Type B pancreatic cell (in vitro differentiated cells): ENCODE data around the gene FANCC. TPM values are rescaled to one million over a fixed set of nuclear protein-coding genes. Genes with fewer than 3 reads are reported as not detected.

Experiments
- DNase-seq: peaks from one replicate; pipeline ENCODE4 v3.0.0; 2021; ENCODE audit warnings: mixed read lengths; ENCODE audit not compliant: unreplicated experiment; ENCODE audit errors: extremely low spot score
- H3K27ac Mint-ChIP-seq: 2 replicates; pipeline ENCODE4 v1.8.0; 2021; ENCODE audit warnings: mild to moderate bottlenecking, mixed read lengths
- H3K27me3 Mint-ChIP-seq: 2 replicates; pipeline ENCODE4 v1.8.0; 2021; ENCODE audit warnings: mixed read lengths
- H3K36me3 Mint-ChIP-seq: 2 replicates; pipeline ENCODE4 v1.8.0; 2021; ENCODE audit warnings: mixed read lengths
- H3K4me1 Mint-ChIP-seq: one replicate; pipeline ENCODE4 v1.8.0; 2021; ENCODE audit warnings: mixed read lengths; ENCODE audit not compliant: unreplicated experiment
- H3K4me3 Mint-ChIP-seq: 2 replicates; pipeline ENCODE4 v1.8.0; 2021; ENCODE audit warnings: mild to moderate bottlenecking, mixed read lengths
- H3K9me3 Mint-ChIP-seq: 2 replicates; pipeline ENCODE4 v1.8.0; 2021; ENCODE audit warnings: mixed read lengths
- total RNA-seq: library from RNA; stranded (reverse); gene quantifications from 2 replicates; pipeline ENCODE4 v1.2.1, GENCODE V29; 2021; ENCODE audit warnings: low replicate concordance
- TF ChIP-seq, protein P1 (sequence below): fragments of 200-600 bp; sonication (generic); conservative IDR thresholded peaks from 2 replicates; pipeline ENCODE4 v1.5.0; 2021; ENCODE audit warnings: antibody characterized with exemption, mild to moderate bottlenecking

FANCC gene
- total RNA-seq, 1 donor from 2014 or later: 19.2 TPM

DNA sequence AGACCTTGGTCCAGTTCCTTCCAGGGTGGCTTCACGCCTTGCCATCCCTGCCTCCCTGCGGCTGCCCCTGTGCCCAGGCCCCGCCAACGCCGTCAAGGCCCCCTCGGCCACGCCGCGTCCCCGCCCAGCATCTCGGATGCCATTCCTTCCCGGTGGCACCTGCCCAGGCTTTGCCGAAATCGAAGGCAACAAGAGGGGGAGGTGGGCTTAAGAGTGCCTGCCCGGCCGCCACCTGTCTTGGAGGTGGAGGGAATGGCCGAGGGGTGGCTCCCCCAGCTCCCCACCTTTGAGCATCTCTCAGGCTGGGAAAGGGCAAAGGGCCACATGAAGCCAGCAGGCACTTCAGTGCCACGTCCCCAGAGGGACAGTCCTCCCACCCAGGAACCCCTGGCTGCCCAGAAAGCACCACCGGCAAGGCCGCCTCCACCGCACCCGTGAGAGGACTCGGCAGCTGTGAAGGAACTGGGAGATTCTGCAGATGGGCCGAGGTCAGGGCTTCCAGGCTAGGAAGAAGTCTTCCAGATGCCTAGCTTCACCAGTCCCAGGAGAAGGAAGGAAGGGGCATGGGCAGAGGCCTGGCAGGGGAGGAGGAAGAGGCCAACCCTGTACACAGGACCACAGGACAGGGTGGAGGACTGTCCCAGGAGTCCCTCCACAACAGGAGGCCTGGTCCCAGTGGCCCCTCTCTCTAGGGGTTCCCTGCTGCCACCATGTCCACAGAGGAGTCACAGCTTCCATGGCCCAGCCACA is 218.0 kb downstream of the FANCC start:
- Mint-ChIP-seq H3K4me3 (no peak overlapping the region), H3K4me1 (peaks cover 46% of the 10 kb centered on the region), H3K9me3 (no peaks in the 10 kb centered on the region), H3K27ac (no peak overlapping the region), H3K27me3 (no peaks in the 10 kb centered on the region), H3K36me3 (peaks cover 28% of the 10 kb centered on the region)
- TF ChIP-seq, protein P1, sequence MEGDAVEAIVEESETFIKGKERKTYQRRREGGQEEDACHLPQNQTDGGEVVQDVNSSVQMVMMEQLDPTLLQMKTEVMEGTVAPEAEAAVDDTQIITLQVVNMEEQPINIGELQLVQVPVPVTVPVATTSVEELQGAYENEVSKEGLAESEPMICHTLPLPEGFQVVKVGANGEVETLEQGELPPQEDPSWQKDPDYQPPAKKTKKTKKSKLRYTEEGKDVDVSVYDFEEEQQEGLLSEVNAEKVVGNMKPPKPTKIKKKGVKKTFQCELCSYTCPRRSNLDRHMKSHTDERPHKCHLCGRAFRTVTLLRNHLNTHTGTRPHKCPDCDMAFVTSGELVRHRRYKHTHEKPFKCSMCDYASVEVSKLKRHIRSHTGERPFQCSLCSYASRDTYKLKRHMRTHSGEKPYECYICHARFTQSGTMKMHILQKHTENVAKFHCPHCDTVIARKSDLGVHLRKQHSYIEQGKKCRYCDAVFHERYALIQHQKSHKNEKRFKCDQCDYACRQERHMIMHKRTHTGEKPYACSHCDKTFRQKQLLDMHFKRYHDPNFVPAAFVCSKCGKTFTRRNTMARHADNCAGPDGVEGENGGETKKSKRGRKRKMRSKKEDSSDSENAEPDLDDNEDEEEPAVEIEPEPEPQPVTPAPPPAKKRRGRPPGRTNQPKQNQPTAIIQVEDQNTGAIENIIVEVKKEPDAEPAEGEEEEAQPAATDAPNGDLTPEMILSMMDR: no peak
- no peak for DNase-seq

DNA sequence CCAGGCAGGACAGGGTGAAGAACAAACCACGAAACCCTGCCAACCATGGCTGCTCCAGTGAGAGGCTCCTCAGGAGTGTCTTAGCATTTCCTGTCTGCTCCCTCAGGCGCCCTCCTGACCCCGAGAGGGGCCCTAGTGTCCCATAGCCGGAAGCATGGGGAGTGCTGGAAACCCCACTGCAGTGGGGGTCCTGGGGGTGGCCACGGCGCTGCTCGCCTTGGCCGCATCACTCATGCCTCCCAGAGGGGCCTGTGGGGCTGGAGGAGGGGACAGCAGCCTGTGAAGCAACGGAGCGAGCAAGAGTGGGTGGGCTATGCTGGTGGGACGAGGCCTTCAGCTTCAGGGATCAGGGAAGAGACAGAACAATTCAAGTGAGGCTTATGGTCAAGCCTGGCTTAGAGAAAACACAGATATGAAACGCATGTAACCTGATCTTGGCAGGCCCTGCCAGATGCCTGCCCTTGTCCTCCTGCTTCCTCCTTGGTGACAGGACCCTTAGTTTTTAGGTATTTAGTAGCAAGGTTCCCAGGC is 219.1 kb downstream of the FANCC start:
- peak overlapping the region; percentile 31 for H3K4me3 Mint-ChIP-seq
- H3K27me3 Mint-ChIP-seq: no peaks in the 10 kb centered on the region
- peak overlapping the region; percentile 53 for H3K27ac Mint-ChIP-seq
- TF ChIP-seq, protein P1: no peak
- H3K4me1 Mint-ChIP-seq: peaks cover 56% of the 10 kb centered on the region
- H3K36me3 Mint-ChIP-seq: peaks cover 28% of the 10 kb centered on the region
- no peak for DNase-seq
- no peaks in the 10 kb centered on the region for H3K9me3 Mint-ChIP-seq

DNA sequence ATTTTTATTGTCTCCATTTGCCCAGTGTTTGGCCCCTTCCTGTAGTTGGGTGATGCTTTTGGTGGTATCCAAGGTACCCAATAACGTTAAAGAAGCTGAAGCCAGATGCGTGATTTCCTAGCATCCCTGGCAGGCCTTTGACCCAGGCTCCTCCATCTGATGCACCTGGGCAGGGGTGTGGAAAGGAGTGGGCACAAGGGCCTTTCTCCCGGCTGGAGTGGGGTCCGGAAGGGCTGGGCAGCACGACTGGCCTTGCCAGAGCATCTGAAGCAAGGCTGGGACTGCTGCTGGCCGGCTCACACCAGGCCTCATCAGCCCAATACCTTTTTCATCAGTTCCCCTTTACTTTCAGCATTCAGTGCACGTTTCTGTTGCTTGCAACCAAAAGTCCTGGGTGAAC is 220.2 kb downstream of the FANCC start:
- no peak for DNase-seq
- H3K9me3 Mint-ChIP-seq: no peaks in the 10 kb centered on the region
- no peak overlapping the region for H3K27ac Mint-ChIP-seq
- H3K4me3 Mint-ChIP-seq: no peak overlapping the region
- H3K36me3 Mint-ChIP-seq: peaks cover 32% of the 10 kb centered on the region
- peaks cover 67% of the 10 kb centered on the region for H3K4me1 Mint-ChIP-seq
- no peaks in the 10 kb centered on the region for H3K27me3 Mint-ChIP-seq
- TF ChIP-seq, protein P1: no peak

DNA sequence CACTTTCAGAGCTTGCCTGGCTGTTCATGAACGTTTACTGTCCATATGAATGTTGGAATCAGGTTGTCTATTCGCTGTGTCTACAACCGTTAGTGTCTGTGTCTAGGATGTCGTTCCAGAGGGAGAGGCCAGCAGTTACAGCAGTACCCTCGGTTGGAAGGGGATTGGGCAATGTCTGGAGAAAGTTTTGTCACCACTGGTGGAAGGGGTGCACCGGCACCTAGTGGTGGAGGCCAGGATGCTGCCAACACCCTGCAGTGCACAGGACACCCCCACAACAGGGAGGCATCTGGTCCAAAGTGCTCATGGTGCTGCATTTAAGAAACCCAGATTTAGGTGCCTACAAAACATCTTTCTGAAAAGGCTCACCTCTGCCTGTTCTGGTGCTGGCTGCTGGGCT is 220.7 kb downstream of the FANCC start:
- H3K4me3 Mint-ChIP-seq: no peak overlapping the region
- peaks cover 66% of the 10 kb centered on the region for H3K4me1 Mint-ChIP-seq
- no peaks in the 10 kb centered on the region for H3K9me3 Mint-ChIP-seq
- H3K27me3 Mint-ChIP-seq: no peaks in the 10 kb centered on the region
- H3K36me3 Mint-ChIP-seq: peaks cover 32% of the 10 kb centered on the region
- TF ChIP-seq, protein P1: no peak
- no peak overlapping the region for H3K27ac Mint-ChIP-seq
- no peak for DNase-seq

DNA sequence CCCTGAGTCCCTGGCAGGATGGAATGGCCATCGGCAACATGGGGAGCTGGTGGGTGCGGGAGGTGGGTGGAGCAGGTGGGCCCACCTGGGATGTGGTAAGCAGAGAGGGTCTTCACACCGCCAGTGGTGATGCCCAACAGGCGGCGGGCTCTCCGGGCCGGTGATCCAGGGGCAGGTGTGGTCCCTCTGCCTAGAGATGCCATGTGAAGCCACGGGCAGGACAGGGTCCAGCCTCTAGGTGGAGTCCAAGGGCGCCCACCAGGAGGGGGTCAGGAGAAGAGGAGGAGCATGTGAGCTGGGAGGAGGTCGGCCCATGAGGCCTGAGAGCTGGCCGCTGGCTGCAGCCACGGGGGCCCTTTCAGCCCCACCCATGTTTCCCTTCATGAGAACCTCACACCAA is 221.1 kb downstream of the FANCC start:
- Mint-ChIP-seq H3K27me3 (no peaks in the 10 kb centered on the region), H3K27ac (peak overlapping the region; percentile 33), H3K9me3 (no peaks in the 10 kb centered on the region), H3K4me3 (no peak overlapping the region), H3K4me1 (peaks cover 66% of the 10 kb centered on the region), H3K36me3 (peaks cover 32% of the 10 kb centered on the region)
- no peak for DNase-seq
- TF ChIP-seq, protein P1: peak; percentile 21
